ENCODE results near the gene DPH1. TPM values are rescaled to one million over a fixed set of nuclear protein-coding genes. Genes with fewer than 3 reads are reported as not detected.

The DPH1 gene
- total and polyA plus RNA-seq, 2 donors (not counting 1 experiment from before 2014, with no cell fraction given), result 23.1 to 28.5 TPM

- H3K4me2 ChIP-seq (ENCODE audit: extremely low read depth, insufficient read depth, low read length), result no peak overlapping the region
- H3K9ac ChIP-seq (ENCODE audit: insufficient read depth, low read length), result no peak overlapping the region
- no peak for DNase-seq (ENCODE audit: low read depth in 2 of 2)
- no peak overlapping the region for H2AFZ ChIP-seq (ENCODE audit: low read length)
- H4K20me1 ChIP-seq (ENCODE audit: control insufficient read depth, extremely low read depth, insufficient read depth, low read length), result no peaks in the 10 kb centered on the region
- H3K27me3 ChIP-seq (ENCODE audit: control insufficient read depth, insufficient read depth, low read length), result no peaks in the 10 kb centered on the region
- no peaks in the 10 kb centered on the region for H3K36me3 ChIP-seq (ENCODE audit: control insufficient read depth, insufficient read depth, low read length)
- H3K9me3 ChIP-seq (ENCODE audit: control insufficient read depth, insufficient read depth, low read depth, low read length), result no peaks in the 10 kb centered on the region
- no peak for TF ChIP-seq EZH2 (IDR thresholded peaks at IDR 0.05; ENCODE audit: low read length, missing control alignments)
- TF ChIP-seq, protein P1, sequence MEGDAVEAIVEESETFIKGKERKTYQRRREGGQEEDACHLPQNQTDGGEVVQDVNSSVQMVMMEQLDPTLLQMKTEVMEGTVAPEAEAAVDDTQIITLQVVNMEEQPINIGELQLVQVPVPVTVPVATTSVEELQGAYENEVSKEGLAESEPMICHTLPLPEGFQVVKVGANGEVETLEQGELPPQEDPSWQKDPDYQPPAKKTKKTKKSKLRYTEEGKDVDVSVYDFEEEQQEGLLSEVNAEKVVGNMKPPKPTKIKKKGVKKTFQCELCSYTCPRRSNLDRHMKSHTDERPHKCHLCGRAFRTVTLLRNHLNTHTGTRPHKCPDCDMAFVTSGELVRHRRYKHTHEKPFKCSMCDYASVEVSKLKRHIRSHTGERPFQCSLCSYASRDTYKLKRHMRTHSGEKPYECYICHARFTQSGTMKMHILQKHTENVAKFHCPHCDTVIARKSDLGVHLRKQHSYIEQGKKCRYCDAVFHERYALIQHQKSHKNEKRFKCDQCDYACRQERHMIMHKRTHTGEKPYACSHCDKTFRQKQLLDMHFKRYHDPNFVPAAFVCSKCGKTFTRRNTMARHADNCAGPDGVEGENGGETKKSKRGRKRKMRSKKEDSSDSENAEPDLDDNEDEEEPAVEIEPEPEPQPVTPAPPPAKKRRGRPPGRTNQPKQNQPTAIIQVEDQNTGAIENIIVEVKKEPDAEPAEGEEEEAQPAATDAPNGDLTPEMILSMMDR (conservative IDR thresholded peaks at IDR 0.05 in 1 of 2, IDR thresholded peaks at IDR 0.05 in 1 of 2; ENCODE audit: low read depth in 1 of 2, low read length in 2 of 2), result no peak
- no peak overlapping the region for H3K27ac ChIP-seq (ENCODE audit: insufficient read depth, low read length)
- peaks cover 5% of the 10 kb centered on the region for H3K4me1 ChIP-seq (ENCODE audit: control insufficient read depth, extremely low read depth, insufficient read depth, low read length)
- H3K79me2 ChIP-seq (ENCODE audit: control insufficient read depth, insufficient read depth, low read length), result no peaks in the 10 kb centered on the region
- no peak overlapping the region for H3K4me3 ChIP-seq (replicated peaks in 1 of 4; ENCODE audit: control extremely low read depth in 1 of 4, insufficient read depth in 1 of 4, low read depth in 3 of 4, low read length in 4 of 4)
These were observed 21.4 kb upstream of the DPH1 start for GRCh38 chr17:2008332-2009126.

GRCh38 chr17:2009737-2010136 is 20.2 kb upstream of the DPH1 start:
- Histone ChIP-seq H2AFZ (ENCODE audit: low read length) (no peak overlapping the region), H4K20me1 (ENCODE audit: control insufficient read depth, extremely low read depth, insufficient read depth, low read length) (no peaks in the 10 kb centered on the region), H3K4me1 (ENCODE audit: control insufficient read depth, extremely low read depth, insufficient read depth, low read length) (peaks cover 5% of the 10 kb centered on the region), H3K4me2 (ENCODE audit: extremely low read depth, insufficient read depth, low read length) (no peak overlapping the region), H3K27me3 (ENCODE audit: control insufficient read depth, insufficient read depth, low read length) (peaks cover 2% of the 10 kb centered on the region), H3K9me3 (ENCODE audit: control insufficient read depth, insufficient read depth, low read depth, low read length) (no peaks in the 10 kb centered on the region), H3K36me3 (ENCODE audit: control insufficient read depth, insufficient read depth, low read length) (no peaks in the 10 kb centered on the region), H3K9ac (ENCODE audit: insufficient read depth, low read length) (no peak overlapping the region), H3K27ac (ENCODE audit: insufficient read depth, low read length) (no peak overlapping the region), H3K4me3 (replicated peaks in 1 of 4; ENCODE audit: control extremely low read depth in 1 of 4, insufficient read depth in 1 of 4, low read depth in 3 of 4, low read length in 4 of 4) (no peak overlapping the region), H3K79me2 (ENCODE audit: control insufficient read depth, insufficient read depth, low read length) (no peaks in the 10 kb centered on the region)
- TF ChIP-seq EZH2 (IDR thresholded peaks at IDR 0.05; ENCODE audit: low read length, missing control alignments), result no peak
- no peak for DNase-seq (ENCODE audit: low read depth in 2 of 2)

- H3K4me1 ChIP-seq (ENCODE audit: control insufficient read depth, extremely low read depth, insufficient read depth, low read length), result peaks cover 5% of the 10 kb centered on the region
- DNase-seq (ENCODE audit: low read depth in 2 of 2), result peak; percentile 63 to 76
- no peaks in the 10 kb centered on the region for H3K36me3 ChIP-seq (ENCODE audit: control insufficient read depth, insufficient read depth, low read length)
- H3K79me2 ChIP-seq (ENCODE audit: control insufficient read depth, insufficient read depth, low read length), result no peaks in the 10 kb centered on the region
- TF ChIP-seq, protein P1 (conservative IDR thresholded peaks at IDR 0.05 in 1 of 2, IDR thresholded peaks at IDR 0.05 in 1 of 2; ENCODE audit: low read depth in 1 of 2, low read length in 2 of 2), result no peak
- TF ChIP-seq EZH2 (IDR thresholded peaks at IDR 0.05; ENCODE audit: low read length, missing control alignments), result no peak
- peak overlapping the region in 1 of 4 experiments; percentile 20 for H3K4me3 ChIP-seq (replicated peaks in 1 of 4; ENCODE audit: control extremely low read depth in 1 of 4, insufficient read depth in 1 of 4, low read depth in 3 of 4, low read length in 4 of 4)
- H3K27me3 ChIP-seq (ENCODE audit: control insufficient read depth, insufficient read depth, low read length), result peaks cover 2% of the 10 kb centered on the region
- no peaks in the 10 kb centered on the region for H3K9me3 ChIP-seq (ENCODE audit: control insufficient read depth, insufficient read depth, low read depth, low read length)
- H3K27ac ChIP-seq (ENCODE audit: insufficient read depth, low read length), result no peak overlapping the region
- peak overlapping the region; percentile 64 for H3K4me2 ChIP-seq (ENCODE audit: extremely low read depth, insufficient read depth, low read length)
- H2AFZ ChIP-seq (ENCODE audit: low read length), result peak overlapping the region; percentile 80
- H3K9ac ChIP-seq (ENCODE audit: insufficient read depth, low read length), result no peak overlapping the region
- H4K20me1 ChIP-seq (ENCODE audit: control insufficient read depth, extremely low read depth, insufficient read depth, low read length), result no peaks in the 10 kb centered on the region
These were observed 18.3 kb upstream of the DPH1 start for GRCh38 chr17:2011411-2012371.

All from fibroblast of lung (primary cell).